GM10248 (cell line): ENCODE results near the gene ZNF319.

Source experiments
- CTCF ChIA-PET: fragments of 300-600 bp; sonication (Branson Sonifier 250); formaldehyde crosslinking; extraction: SDS; loops from one replicate; lab custom pipeline; 2021; ENCODE audit warnings: antibody characterized with exemption; lab: Yijun Ruan, JAX
- POLR2A ChIA-PET: fragments of 350-650 bp; sonication (Branson Sonifier 250); formaldehyde crosslinking; extraction: SDS; loops from one replicate; lab custom pipeline; 2020; ENCODE audit warnings: antibody characterized with exemption; lab: Yijun Ruan, JAX
- DNase-seq: peaks from one replicate; pipeline ENCODE4 v3.0.0; 2012; ENCODE audit errors: extremely low spot score
- CTCF ChIP-seq: IDR thresholded peaks from 2 replicates; pipeline ENCODE4 v1.5.1; 2012; ENCODE audit warnings: mild to moderate bottlenecking, low read depth; ENCODE audit errors: extremely low read depth, missing control alignments, control extremely low read depth

The ZNF319 gene

GRCh38 chr16:57944970-57945739 is 55.3 kb downstream of the ZNF319 start:
- CTCF ChIA-PET: interaction anchor here (1.0 kb wide), 1 partner anchor 39 kb away, joined by 3 read pairs; no protein-coding TSS in a partner anchor
- no peak for TF ChIP-seq CTCF
- DNase-seq: no peak
- POLR2A ChIA-PET: no interaction called here
